HG03139 (cell line): ENCODE data around the gene RFC5.
"Not testable (repeated sequence)": the region's sequence is repeated elsewhere in the genome, so short reads cannot be mapped to it uniquely, and the experiment has no call there.

Experiments
- ATAC-seq: cut with Tn5 transposase; IDR thresholded peaks from one replicate; pipeline ENCODE4 v1.9.1; 2021; ENCODE audit not compliant: unreplicated experiment

RFC5 gene

DNA sequence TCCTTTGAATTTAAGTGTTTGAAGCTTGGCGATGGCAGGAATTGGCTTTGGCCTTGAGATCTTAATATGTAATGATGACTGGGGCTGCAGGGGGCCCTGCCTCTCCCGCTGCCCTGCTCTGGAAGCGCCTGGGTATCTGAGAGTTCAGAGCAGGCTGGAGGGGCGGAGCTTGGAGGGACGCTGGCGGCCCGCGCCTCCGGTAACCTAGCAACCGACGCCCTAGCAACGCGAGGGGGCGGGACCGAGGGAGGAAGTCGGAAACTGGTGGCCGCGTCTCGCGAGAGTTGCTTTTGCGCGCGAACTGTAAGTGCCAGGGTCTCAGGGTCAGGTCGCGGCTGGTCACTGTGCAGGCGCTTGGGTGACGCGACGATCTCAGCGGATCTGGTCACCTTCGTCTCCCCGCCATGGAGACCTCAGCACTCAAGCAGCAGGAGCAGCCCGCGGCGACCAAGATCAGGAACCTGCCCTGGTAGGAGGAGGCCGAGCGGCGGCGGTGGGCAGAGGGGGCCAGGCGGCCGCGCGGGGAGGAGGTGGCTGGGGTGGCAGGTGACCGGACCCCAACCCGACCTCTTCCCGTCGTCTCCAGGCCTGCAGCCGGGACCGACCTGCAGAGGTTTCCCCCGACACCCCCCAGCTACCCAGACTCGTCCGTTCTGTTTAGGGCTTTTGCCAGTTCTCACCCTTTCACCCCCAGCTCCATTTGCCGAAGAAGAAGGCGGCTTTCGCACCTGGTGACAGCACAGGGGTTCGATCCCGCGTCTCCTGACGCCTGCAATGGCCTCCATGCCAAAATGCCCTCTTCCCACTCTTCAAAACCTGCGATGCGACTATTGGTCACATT is at the start of gene RFC5:
Gene RFC5, plus strand, starts transcription at position 280 of the 841 bp plus-strand sequence. Its CDS starts 125 bp downstream, at position 405.
- ATAC-seq: peak; percentile 99

- ATAC-seq: no peak
Measured at GRCh38 chr12:117967043-117967442, 49.5 kb upstream of the RFC5 start.

DNA sequence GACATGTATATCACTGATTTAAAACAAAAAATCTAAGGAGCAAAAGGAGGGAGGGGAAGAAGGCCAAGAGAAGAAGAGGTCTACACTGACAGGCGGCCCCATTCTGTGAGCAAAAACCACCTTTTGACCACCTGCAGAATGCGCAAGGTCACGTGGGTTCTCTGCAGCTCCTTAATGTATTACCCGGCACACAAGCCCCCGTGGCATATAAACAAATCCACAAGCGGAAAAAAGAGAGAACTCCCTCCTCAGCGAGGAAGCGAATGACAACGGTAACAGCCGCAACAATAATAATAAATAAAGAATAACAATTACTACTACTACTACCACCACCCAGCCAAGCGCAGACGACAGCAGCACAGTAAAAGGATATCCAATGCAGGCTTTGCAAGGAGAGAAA is 49.0 kb upstream of the RFC5 start:
- no peak for ATAC-seq

- no peak for ATAC-seq
Measured at GRCh38 chr12:117968151-117968789, 48.2 kb upstream of the RFC5 start.

- ATAC-seq: peak; percentile 75
Measured at GRCh38 chr12:117968826-117969659, 47.5 kb upstream of the RFC5 start, which contains the start of gene KSR2. TSS of gene KSR2 (minus strand) at chr12:117968990. CDS start at chr12:117968255, 735 bp downstream.

DNA sequence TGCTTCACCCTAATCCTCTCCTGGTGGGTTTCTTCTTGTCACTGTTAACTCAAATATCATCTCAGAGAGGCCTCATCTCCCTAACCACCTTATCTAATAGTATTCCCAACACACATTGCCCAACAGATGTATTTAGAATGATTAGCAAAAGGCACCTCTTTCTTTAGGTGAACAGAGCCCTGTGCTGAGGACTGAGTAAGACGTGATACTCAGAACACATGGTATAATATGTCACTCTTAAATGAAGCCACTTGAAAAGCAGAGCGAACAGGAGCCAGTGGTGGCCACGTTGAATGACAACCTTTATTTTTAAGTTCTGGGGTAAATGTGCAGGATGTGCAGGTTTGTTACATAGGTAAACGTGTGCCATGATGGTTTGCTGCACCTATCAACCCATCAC is 46.2 kb upstream of the RFC5 start:
- no peak for ATAC-seq

- no peak for ATAC-seq
Measured at GRCh38 chr12:117972301-117972700, 44.2 kb upstream of the RFC5 start.

DNA sequence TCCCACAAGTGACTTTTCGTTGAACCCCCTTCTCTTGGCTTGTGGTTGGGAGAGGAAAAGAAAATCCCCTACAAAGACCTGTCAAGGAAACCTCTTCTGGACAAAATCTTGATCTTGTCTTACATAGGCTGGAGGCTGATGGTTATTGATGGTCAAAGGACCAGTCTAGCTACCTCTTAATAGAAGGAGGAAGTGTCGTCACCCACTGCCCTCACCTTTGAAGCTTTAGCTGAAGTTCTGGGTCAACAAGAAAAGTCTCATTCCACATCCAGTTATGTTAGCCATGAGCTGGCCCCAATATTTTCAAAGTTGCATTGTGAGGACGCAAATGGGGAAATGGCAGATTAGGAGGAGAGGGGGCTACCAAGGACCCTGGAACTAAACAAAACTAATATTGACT is 41.5 kb upstream of the RFC5 start:
- ATAC-seq: no peak

DNA sequence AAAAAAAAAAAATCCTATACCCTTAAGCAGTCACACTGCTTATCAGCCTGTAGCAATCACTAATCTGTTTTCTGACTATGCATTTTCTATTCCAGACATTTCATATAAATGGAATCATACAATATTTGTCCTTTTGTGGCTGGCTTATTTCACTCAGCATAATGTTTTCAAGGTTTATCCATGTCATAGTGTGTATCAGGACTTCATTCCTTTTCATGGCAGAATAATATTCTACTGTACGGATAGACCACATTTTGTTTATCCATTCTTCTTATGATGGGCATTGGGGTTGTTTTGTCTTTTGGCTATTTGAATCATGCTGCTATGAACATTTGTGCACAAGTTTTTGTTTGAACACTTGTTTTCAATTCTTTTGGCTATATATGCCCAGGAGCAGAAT is 39.1 kb upstream of the RFC5 start:
- ATAC-seq: no peak

DNA sequence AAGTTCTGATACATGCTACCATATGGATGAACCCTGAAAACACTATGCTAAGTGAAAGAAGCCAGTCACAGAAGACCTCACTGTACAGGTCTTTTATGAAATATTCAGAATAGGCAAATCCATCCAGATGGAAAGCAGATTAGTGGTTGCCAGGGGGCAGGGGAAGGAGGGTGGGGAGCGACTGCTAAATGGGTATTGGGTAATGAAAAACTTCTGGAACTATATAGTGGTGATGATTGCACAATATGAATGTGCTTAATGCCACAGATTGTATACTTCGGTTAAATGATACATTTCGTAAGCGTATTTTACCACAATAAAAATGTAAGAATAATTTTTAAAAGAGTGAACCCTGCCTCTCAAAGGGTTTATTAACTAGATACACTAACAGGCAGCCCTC is 35.9 kb upstream of the RFC5 start:
- ATAC-seq: no peak

DNA sequence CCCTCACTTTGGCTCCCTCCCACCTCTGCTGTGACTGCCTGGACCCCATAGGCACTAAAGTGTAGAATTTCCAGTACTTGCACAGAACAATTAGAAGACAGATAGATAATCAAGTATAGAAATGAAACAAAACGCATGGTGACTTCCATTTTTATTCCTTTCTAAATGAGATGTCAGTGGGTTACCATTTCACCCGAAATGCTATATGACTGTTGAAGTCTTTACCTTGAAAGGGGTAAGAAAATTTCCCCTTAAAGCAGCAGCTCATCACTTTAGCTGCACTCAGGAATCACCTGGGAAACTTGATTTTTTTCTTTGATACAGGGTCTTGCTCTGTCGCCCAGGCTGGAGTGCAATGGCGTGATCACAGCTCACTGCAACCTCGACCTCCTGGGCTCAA is 35.2 kb upstream of the RFC5 start:
- no peak for ATAC-seq

DNA sequence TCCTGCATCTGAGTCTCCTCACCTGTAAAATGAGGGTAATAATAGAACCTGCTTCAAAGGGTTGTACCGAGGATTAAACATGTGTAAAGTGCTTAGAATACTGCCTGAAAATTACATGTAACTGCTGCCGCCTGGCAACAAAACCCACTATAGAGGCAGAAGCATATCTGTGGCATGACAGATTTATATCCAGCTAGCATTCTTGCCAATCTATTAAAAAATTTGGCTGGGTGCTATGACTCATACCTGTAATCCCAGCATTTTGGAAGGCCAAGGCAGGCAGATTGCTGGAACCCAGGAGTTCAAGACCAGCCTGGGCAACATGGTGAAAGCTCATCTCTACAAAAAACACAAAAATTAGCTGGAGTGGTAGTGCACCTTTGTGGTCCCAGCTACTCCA is 31.3 kb upstream of the RFC5 start:
- ATAC-seq: no peak

GRCh38 chr12:117986705-117987469 is 29.6 kb upstream of the RFC5 start:
- no peak for ATAC-seq

- ATAC-seq: no peak
Measured at GRCh38 chr12:117994551-117995438, 21.7 kb upstream of the RFC5 start.

DNA sequence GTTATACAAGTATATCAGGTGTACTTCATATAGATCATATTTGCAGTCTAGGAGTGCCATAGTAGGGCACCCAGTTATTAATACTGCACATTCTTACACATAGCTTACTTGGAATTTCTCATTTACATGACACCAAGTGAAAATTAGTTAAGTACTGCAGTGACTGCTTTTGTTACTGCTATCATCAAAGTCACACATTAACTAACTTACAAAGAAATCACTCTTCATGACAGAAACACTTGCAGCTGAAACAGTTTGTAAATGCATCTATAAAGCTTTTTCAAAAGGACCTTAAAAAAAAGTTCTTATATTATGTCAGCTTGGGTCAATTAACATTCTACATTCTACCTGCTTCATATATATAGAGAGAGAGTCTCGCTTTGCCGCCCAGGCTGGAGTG is 17.8 kb upstream of the RFC5 start:
- ATAC-seq: no peak

GRCh38 chr12:117999806-118000205 is 16.7 kb upstream of the RFC5 start:
- not testable (repeated sequence) for ATAC-seq

DNA sequence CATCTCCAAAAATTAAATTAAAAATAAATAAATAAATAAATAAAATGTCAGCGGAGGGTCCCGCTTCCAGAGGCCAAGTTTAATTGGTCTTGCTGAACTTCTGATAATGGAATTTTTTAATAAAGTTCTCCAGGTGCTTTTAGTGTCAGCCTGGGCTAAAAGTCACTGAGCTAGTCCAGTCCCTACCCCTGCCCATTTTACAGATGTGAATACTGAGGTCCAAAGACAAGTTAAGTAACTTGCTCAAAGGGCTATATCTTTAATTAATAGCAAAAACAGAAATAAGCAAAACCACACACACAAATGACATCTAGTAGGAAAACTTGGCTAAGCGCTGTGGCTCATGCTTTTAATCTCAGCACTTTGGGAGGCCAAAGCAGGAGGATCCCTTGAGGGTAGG is 5.6 kb upstream of the RFC5 start:
- ATAC-seq: no peak

DNA sequence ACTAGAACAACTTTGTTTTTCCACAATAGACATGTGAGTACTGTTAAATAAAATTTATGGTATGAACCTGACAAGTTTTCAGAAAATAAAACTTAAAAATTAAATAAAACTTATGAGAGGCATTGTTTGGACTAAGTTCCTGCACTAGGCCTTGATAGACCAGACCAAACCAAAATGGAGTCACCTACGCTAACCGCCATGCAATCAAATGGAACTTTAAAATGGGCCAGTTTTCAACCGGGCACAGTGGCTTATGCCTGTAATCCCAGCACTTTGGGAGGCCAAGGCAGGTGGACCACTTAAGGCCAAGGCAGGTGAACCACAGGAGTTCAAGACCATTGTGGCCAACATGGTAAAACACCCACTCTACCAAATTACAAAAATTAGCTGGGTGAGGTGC is 5.1 kb upstream of the RFC5 start:
- no peak for ATAC-seq

GRCh38 chr12:118011961-118012360 is 4.5 kb upstream of the RFC5 start:
- no peak for ATAC-seq

DNA sequence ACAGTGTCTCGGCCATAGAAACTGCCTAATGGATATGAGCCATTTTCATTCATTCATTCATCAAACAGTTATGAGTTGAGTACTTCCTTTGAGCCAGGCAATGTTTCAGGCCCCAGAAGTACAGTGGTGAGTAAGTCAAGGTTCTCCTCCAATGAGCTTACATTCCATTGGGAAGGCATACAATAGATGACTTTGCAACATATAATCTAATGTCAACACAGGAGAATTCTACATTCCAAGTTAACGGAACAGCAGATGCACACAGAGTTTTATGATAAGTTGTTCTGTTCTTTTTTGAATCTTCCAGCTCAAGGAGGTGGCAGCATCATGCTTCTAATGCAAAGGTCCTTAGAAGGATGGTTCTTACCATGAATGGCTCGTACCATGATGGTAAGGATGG is 3.2 kb upstream of the RFC5 start:
- no peak for ATAC-seq
